GM23338 (cell line): ENCODE results near the gene SLC25A47. TPM values are rescaled to one million over a fixed set of nuclear protein-coding genes. Genes with fewer than 3 reads are reported as not detected.

Experiments used
- ATAC-seq: fragments of 200-7000 bp; cut with Tn5 transposase; 3 replicates; pipeline ENCODE4 v1.9.1; 2020
- DNase-seq: peaks from one replicate; pipeline ENCODE4 v3.0.0-alpha.2; 2015; ENCODE audit warnings: low spot score
- H2AFZ ChIP-seq: fragments of 200-600 bp; sonication (generic); 2 replicates; pipeline ENCODE4 v1.8.0; 2016; ENCODE audit warnings: antibody characterized with exemption, mild to moderate bottlenecking, moderate library complexity
- H3F3A ChIP-seq: fragments of 200-600 bp; sonication (generic); replicated peaks from 2 replicates; pipeline ENCODE4 v1.8.0; 2017; ENCODE audit warnings: antibody characterized with exemption, mixed run types, low read depth
- H3K27ac ChIP-seq: fragments of 200-600 bp; sonication (generic); 2 replicates; pipeline ENCODE4 v1.6.1; 2016; ENCODE audit warnings: low read depth
- H3K27me3 ChIP-seq: fragments of 200-600 bp; sonication (generic); 2 replicates; pipeline ENCODE4 v1.8.0; 2016; ENCODE audit warnings: mild to moderate bottlenecking, mixed run types, moderate library complexity; ENCODE audit not compliant: insufficient read depth
- H3K36me3 ChIP-seq: fragments of 200-600 bp; sonication (generic); 2 replicates; pipeline ENCODE4 v1.8.0; 2016; ENCODE audit warnings: mild to moderate bottlenecking; ENCODE audit not compliant: insufficient read depth
- H3K4me1 ChIP-seq: fragments of 200-600 bp; sonication (generic); 2 replicates; pipeline ENCODE4 v1.8.0; 2016; ENCODE audit warnings: mild to moderate bottlenecking, moderate library complexity; ENCODE audit not compliant: insufficient read depth
- H3K4me2 ChIP-seq: fragments of 200-600 bp; sonication (generic); 2 replicates; pipeline ENCODE4 v1.7.1; 2017; ENCODE audit warnings: mixed run types
- H3K4me3 ChIP-seq: fragments of 200-600 bp; sonication (generic); 2 replicates; pipeline ENCODE4 v1.6.1; 2016; ENCODE audit warnings: mixed run types
- H3K79me2 ChIP-seq: fragments of 200-600 bp; sonication (generic); replicated peaks from 2 replicates; pipeline ENCODE4 v1.8.0; 2017; ENCODE audit warnings: mild to moderate bottlenecking; ENCODE audit not compliant: insufficient read depth
- H3K9me2 ChIP-seq: fragments of 200-600 bp; sonication (generic); 2 replicates; pipeline ENCODE4 v1.8.0; 2017; ENCODE audit not compliant: insufficient read depth
- H4K20me1 ChIP-seq: fragments of 200-600 bp; sonication (generic); replicated peaks from 2 replicates; pipeline ENCODE4 v1.8.0; 2017; ENCODE audit warnings: mild to moderate bottlenecking; ENCODE audit not compliant: insufficient read depth
- H3K27ac Mint-ChIP-seq: 2 replicates; pipeline ENCODE4 v1.8.0; 2020; ENCODE audit warnings: inconsistent platforms, mild to moderate bottlenecking, moderate library complexity, mixed read lengths
- H3K27me3 Mint-ChIP-seq: 3 replicates; pipeline ENCODE4 v1.8.0; 2022; ENCODE audit warnings: low read depth, mild to moderate bottlenecking, moderate library complexity, mixed read lengths, inconsistent platforms; ENCODE audit not compliant: insufficient read depth, poor library complexity
- H3K36me3 Mint-ChIP-seq: 3 replicates; pipeline ENCODE4 v1.8.0; 2021; ENCODE audit warnings: low read depth, mild to moderate bottlenecking, inconsistent platforms, moderate library complexity, mixed read lengths
- H3K4me1 Mint-ChIP-seq: 3 replicates; pipeline ENCODE4 v1.8.0; 2020; ENCODE audit warnings: mild to moderate bottlenecking, inconsistent platforms, mixed read lengths
- H3K4me3 Mint-ChIP-seq: 3 replicates; pipeline ENCODE4 v1.8.0; 2021; ENCODE audit warnings: moderate library complexity, mild to moderate bottlenecking, inconsistent platforms, mixed read lengths
- H3K9me3 Mint-ChIP-seq: 3 replicates; pipeline ENCODE4 v1.8.0; 2020; ENCODE audit warnings: moderate library complexity, mild to moderate bottlenecking, inconsistent platforms, mixed read lengths
- CREB1 ChIP-seq: fragments of 250-450 bp; sonication (Bioruptor Pico); IDR thresholded peaks from 2 replicates; pipeline ENCODE4 v1.5.0; 2020; ENCODE audit warnings: low read depth, mild to moderate bottlenecking, moderate library complexity
- EZH2 ChIP-seq: fragments of 200-600 bp; sonication (generic); IDR thresholded peaks from one replicate; pipeline ENCODE4 v1.8.0; 2017; ENCODE audit warnings: antibody characterized with exemption, mild to moderate bottlenecking, low read depth; ENCODE audit not compliant: unreplicated experiment
- EZH2phosphoT487 ChIP-seq: fragments of 200-600 bp; sonication (generic); IDR thresholded peaks from one replicate; pipeline ENCODE4 v1.8.1; 2018; ENCODE audit warnings: antibody characterized with exemption; ENCODE audit not compliant: unreplicated experiment
- JUNB ChIP-seq: IDR thresholded peaks from one replicate; pipeline ENCODE4 v1.6.1; 2016; ENCODE audit warnings: antibody characterized with exemption; ENCODE audit not compliant: unreplicated experiment
- NANOG ChIP-seq: IDR thresholded peaks from 2 replicates; pipeline ENCODE4 v1.6.1; 2016; ENCODE audit warnings: antibody characterized with exemption, borderline replicate concordance
- POLR2AphosphoS5 ChIP-seq: IDR thresholded peaks from 2 replicates; pipeline ENCODE4 v1.6.1; 2016; ENCODE audit warnings: antibody characterized with exemption, low read depth
- REST ChIP-seq: IDR thresholded peaks from one replicate; pipeline ENCODE4 v1.6.1; 2018; ENCODE audit warnings: antibody characterized with exemption; ENCODE audit not compliant: unreplicated experiment
- STAT1 ChIP-seq: IDR thresholded peaks from one replicate; pipeline ENCODE4 v1.6.1; 2016; ENCODE audit warnings: antibody characterized with exemption; ENCODE audit not compliant: unreplicated experiment
- ZNF114 ChIP-seq: fragments of 250-450 bp; sonication (Bioruptor Pico); IDR thresholded peaks from 2 replicates; pipeline ENCODE4 v1.5.0; 2020; ENCODE audit warnings: mild to moderate bottlenecking, moderate library complexity
- ZNF331 ChIP-seq: fragments of 250-450 bp; sonication (Bioruptor Pico); IDR thresholded peaks from 2 replicates; pipeline ENCODE4 v1.5.0; 2020; ENCODE audit warnings: low read depth, mild to moderate bottlenecking, moderate library complexity
- polyA plus RNA-seq: library from polyadenylated mRNA; unstranded; fragments of >200 nt; fragmentation: Nextera tagmentation; extraction: Ambion mirVana; gene quantifications from 2 replicates; pipeline ENCODE4 v1.2.1, GENCODE V29; 2016
- total RNA-seq: library from RNA; depleted of rRNA; stranded (reverse); fragments of >200 nt; shearing (Covaris generic); gene quantifications from 2 replicates; pipeline ENCODE4 v1.2.3, GENCODE V29; 2014
- TF ChIP-seq, protein P1 (sequence below): fragments of 250-450 bp; sonication (Bioruptor Pico); IDR thresholded peaks from 2 replicates; pipeline ENCODE4 v1.5.0; 2020; ENCODE audit warnings: mild to moderate bottlenecking, moderate library complexity
- TF ChIP-seq, protein P2 (sequence below), 2 experiments: fragments of 200-600 bp in 1 of 2; sonication (generic) in 1 of 2; conservative IDR thresholded peaks; 2 replicates each; pipeline versions ENCODE4 v1.5.1 to v1.6.1; 2016 to 2017; ENCODE audit warnings: antibody characterized with exemption in 2 of 2, low read depth in 2 of 2, mild to moderate bottlenecking in 2 of 2, moderate library complexity in 1 of 2
- TF ChIP-seq, protein P3 (sequence below): IDR thresholded peaks from 2 replicates; pipeline ENCODE4 v1.6.1; 2016; ENCODE audit warnings: antibody characterized with exemption

The SLC25A47 gene
- total and polyA plus RNA-seq, 2 experiments from 2014 or later = not detected

DNA sequence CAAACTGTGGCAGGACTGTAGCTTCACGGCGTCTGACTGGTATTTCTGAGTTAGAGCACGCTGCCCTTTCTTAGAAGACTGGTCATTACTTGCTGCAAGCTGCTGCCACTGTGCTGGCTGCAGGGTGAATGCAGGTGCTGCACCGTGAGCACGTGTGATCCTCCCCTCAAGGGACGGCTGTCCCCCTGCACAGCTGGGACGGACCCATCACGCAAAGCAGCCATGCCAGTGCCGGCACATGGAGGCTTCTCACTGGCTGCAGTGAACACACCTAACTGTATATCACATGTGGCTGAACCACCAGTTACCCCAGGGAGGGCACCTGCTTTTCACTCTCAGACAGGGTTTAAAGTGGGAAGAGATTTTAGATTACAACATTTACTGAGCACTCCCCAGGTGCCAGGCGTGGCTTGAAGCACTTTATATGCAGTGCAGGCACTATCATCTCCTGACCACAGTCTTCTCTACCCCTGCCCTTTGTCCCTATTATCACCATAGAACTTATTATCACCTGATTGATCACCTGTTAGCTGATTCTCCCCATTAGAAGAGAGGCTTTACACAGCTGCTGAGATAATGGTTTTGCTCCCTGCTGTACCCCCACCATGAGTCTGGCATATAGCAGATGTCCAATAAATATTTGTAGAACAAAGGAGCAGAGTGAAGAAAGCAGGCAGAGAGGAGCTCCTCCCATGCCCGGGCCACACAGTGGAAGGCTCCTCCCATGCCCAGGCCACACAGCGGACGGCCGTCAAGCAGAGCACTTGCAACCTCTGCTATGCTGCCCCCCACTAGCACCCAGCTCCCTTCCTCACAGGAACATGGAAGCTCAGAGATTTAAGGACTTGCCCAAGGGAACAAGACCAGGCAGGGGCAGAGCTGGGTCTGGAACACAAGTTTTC is 25.9 kb downstream of the SLC25A47 start:
- peaks cover 35% of the 10 kb centered on the region for H3K36me3 ChIP-seq
- H3K4me2 ChIP-seq = no peak overlapping the region
- H3K4me3 ChIP-seq = no peak overlapping the region
- H3K4me1 ChIP-seq = no peaks in the 10 kb centered on the region
- no peaks in the 10 kb centered on the region for H3K9me2 ChIP-seq
- no peak; the same call in 2 of the 3 replicates for ATAC-seq
- no peaks in the 10 kb centered on the region for H3K4me1 Mint-ChIP-seq
- TF ChIP-seq STAT1 (no peak), NANOG (no peak), ZNF114 (no peak), JUNB (no peak), EZH2 (no peak), EZH2phosphoT487 (no peak), CREB1 (CRISPR knock-in tag) (no peak), REST (no peak), POLR2AphosphoS5 (no peak), ZNF331 (CRISPR knock-in tag) (no peak)
- TF ChIP-seq, protein P1, sequence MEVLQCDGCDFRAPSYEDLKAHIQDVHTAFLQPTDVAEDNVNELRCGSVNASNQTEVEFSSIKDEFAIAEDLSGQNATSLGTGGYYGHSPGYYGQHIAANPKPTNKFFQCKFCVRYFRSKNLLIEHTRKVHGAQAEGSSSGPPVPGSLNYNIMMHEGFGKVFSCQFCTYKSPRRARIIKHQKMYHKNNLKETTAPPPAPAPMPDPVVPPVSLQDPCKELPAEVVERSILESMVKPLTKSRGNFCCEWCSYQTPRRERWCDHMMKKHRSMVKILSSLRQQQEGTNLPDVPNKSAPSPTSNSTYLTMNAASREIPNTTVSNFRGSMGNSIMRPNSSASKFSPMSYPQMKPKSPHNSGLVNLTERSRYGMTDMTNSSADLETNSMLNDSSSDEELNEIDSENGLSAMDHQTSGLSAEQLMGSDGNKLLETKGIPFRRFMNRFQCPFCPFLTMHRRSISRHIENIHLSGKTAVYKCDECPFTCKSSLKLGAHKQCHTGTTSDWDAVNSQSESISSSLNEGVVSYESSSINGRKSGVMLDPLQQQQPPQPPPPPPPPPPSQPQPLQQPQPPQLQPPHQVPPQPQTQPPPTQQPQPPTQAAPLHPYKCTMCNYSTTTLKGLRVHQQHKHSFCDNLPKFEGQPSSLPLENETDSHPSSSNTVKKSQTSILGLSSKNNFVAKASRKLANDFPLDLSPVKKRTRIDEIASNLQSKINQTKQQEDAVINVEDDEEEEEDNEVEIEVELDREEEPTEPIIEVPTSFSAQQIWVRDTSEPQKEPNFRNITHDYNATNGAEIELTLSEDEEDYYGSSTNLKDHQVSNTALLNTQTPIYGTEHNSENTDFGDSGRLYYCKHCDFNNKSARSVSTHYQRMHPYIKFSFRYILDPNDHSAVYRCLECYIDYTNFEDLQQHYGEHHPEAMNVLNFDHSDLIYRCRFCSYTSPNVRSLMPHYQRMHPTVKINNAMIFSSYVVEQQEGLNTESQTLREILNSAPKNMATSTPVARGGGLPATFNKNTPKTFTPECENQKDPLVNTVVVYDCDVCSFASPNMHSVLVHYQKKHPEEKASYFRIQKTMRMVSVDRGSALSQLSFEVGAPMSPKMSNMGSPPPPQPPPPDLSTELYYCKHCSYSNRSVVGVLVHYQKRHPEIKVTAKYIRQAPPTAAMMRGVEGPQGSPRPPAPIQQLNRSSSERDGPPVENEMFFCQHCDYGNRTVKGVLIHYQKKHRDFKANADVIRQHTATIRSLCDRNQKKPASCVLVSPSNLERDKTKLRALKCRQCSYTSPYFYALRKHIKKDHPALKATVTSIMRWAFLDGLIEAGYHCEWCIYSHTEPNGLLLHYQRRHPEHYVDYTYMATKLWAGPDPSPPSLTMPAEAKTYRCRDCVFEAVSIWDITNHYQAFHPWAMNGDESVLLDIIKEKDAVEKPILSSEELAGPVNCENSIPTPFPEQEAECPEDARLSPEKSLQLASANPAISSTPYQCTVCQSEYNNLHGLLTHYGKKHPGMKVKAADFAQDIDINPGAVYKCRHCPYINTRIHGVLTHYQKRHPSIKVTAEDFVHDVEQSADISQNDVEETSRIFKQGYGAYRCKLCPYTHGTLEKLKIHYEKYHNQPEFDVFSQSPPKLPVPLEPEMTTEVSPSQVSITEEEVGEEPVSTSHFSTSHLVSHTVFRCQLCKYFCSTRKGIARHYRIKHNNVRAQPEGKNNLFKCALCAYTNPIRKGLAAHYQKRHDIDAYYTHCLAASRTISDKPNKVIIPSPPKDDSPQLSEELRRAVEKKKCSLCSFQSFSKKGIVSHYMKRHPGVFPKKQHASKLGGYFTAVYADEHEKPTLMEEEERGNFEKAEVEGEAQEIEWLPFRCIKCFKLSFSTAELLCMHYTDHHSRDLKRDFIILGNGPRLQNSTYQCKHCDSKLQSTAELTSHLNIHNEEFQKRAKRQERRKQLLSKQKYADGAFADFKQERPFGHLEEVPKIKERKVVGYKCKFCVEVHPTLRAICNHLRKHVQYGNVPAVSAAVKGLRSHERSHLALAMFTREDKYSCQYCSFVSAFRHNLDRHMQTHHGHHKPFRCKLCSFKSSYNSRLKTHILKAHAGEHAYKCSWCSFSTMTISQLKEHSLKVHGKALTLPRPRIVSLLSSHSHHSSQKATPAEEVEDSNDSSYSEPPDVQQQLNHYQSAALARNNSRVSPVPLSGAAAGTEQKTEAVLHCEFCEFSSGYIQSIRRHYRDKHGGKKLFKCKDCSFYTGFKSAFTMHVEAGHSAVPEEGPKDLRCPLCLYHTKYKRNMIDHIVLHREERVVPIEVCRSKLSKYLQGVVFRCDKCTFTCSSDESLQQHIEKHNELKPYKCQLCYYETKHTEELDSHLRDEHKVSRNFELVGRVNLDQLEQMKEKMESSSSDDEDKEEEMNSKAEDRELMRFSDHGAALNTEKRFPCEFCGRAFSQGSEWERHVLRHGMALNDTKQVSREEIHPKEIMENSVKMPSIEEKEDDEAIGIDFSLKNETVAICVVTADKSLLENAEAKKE (CRISPR knock-in tag) = no peak
- TF ChIP-seq, protein P2, sequence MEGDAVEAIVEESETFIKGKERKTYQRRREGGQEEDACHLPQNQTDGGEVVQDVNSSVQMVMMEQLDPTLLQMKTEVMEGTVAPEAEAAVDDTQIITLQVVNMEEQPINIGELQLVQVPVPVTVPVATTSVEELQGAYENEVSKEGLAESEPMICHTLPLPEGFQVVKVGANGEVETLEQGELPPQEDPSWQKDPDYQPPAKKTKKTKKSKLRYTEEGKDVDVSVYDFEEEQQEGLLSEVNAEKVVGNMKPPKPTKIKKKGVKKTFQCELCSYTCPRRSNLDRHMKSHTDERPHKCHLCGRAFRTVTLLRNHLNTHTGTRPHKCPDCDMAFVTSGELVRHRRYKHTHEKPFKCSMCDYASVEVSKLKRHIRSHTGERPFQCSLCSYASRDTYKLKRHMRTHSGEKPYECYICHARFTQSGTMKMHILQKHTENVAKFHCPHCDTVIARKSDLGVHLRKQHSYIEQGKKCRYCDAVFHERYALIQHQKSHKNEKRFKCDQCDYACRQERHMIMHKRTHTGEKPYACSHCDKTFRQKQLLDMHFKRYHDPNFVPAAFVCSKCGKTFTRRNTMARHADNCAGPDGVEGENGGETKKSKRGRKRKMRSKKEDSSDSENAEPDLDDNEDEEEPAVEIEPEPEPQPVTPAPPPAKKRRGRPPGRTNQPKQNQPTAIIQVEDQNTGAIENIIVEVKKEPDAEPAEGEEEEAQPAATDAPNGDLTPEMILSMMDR (conservative IDR thresholded peaks at IDR 0.05; ENCODE audit: low read depth in 2 of 2) = no peak
- TF ChIP-seq, protein P3, sequence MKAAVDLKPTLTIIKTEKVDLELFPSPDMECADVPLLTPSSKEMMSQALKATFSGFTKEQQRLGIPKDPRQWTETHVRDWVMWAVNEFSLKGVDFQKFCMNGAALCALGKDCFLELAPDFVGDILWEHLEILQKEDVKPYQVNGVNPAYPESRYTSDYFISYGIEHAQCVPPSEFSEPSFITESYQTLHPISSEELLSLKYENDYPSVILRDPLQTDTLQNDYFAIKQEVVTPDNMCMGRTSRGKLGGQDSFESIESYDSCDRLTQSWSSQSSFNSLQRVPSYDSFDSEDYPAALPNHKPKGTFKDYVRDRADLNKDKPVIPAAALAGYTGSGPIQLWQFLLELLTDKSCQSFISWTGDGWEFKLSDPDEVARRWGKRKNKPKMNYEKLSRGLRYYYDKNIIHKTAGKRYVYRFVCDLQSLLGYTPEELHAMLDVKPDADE = no peak
- no peak overlapping the region for H3K4me3 Mint-ChIP-seq
- H3K36me3 Mint-ChIP-seq = peaks cover 91% of the 10 kb centered on the region
- 0 out of 2 replicates have a peak, but pooled peaks cover 2% of the 10 kb centered on the region for H4K20me1 ChIP-seq
- no peaks in the 10 kb centered on the region for H3K27me3 Mint-ChIP-seq
- H3K27ac Mint-ChIP-seq = no peak overlapping the region
- H3K9me3 Mint-ChIP-seq = peaks cover 7% of the 10 kb centered on the region
- H3K27me3 ChIP-seq = no peaks in the 10 kb centered on the region
- no peak overlapping the region for H3K27ac ChIP-seq
- no peaks in the 10 kb centered on the region for H3K79me2 ChIP-seq
- no peak overlapping the region for H2AFZ ChIP-seq
- no peak for DNase-seq
- H3F3A ChIP-seq = no peaks in the 10 kb centered on the region
